ENCODE results near the gene MRTFB. TPM values are rescaled to one million over a fixed set of nuclear protein-coding genes. Genes with fewer than 3 reads are reported as not detected.
A peak's percentile ranks its signal among the peaks of the same experiment; 100 is the strongest.
"Not testable (repeated sequence)": the region's sequence is repeated elsewhere in the genome, so short reads cannot be mapped to it uniquely, and the experiment has no call there.

The MRTFB gene
- polyA plus RNA-seq (2013, experiment 1 of 2; ENCODE audit: insufficient read length): 6.8 TPM
- 7.8 TPM for polyA plus RNA-seq (2013, experiment 2 of 2; ENCODE audit: insufficient read length)

- peak; percentile 71 for DNase-seq
These were observed at the start of gene MRTFB for GRCh38 chr16:14070877-14071575. MRTFB (plus strand) TSS chr16:14071319; CDS start chr16:14140607, 69,288 bp downstream.

GRCh38 chr16:14023526-14023925 is 47.6 kb upstream of the MRTFB start:
- DNase-seq: not testable (repeated sequence)

GRCh38 chr16:14024283-14024682 is 46.8 kb upstream of the MRTFB start:
- no peak for DNase-seq

GRCh38 chr16:14026572-14027285 is 44.4 kb upstream of the MRTFB start:
- no peak for DNase-seq

GRCh38 chr16:14028202-14028601 is 42.9 kb upstream of the MRTFB start:
- DNase-seq: no peak

GRCh38 chr16:14029658-14030057 is 41.5 kb upstream of the MRTFB start:
- DNase-seq: no peak

GRCh38 chr16:14035092-14035491 is 36.0 kb upstream of the MRTFB start:
- DNase-seq: no peak

GRCh38 chr16:14036889-14037288 is 34.2 kb upstream of the MRTFB start:
- no peak for DNase-seq

GRCh38 chr16:14037960-14038359 is 33.2 kb upstream of the MRTFB start:
- no peak for DNase-seq

- no peak for DNase-seq
These were observed 30.0 kb upstream of the MRTFB start for GRCh38 chr16:14041164-14041563.

GRCh38 chr16:14042706-14043105 is 28.4 kb upstream of the MRTFB start:
- DNase-seq: no peak

- no peak for DNase-seq
These were observed 27.8 kb upstream of the MRTFB start for GRCh38 chr16:14043278-14043677.

- no peak for DNase-seq
These were observed 27.3 kb upstream of the MRTFB start for GRCh38 chr16:14043793-14044192.

- not testable (repeated sequence) for DNase-seq
These were observed 23.8 kb upstream of the MRTFB start for GRCh38 chr16:14047121-14047859.

- no peak for DNase-seq
These were observed 20.7 kb upstream of the MRTFB start for GRCh38 chr16:14050291-14051027.

- DNase-seq: no peak
These were observed 19.9 kb upstream of the MRTFB start for GRCh38 chr16:14051103-14051729.

- DNase-seq: peak; percentile 24
These were observed 14.1 kb upstream of the MRTFB start for GRCh38 chr16:14056970-14057369.

GRCh38 chr16:14057878-14058382 is 13.2 kb upstream of the MRTFB start:
- DNase-seq: peak; percentile 26

GRCh38 chr16:14061732-14062259 is 9.3 kb upstream of the MRTFB start:
- no peak for DNase-seq

GRCh38 chr16:14062261-14062660 is 8.9 kb upstream of the MRTFB start:
- DNase-seq: no peak

Data from fibroblast of skin of back (primary cell).